H1 (cell line): Measurements from ENCODE around the gene CABP4. TPM values are rescaled to one million over a fixed set of nuclear protein-coding genes. Genes with fewer than 3 reads are reported as not detected.

ENCODE experiments used
- CTCF ChIA-PET: fragments of 300-600 bp; sonication (Branson Sonifier 250); formaldehyde crosslinking; loops from one replicate; lab custom pipeline; 2021; ENCODE audit not compliant: partially characterized antibody; lab: Charles Lee
- POLR2A ChIA-PET: fragments of 300-600 bp; sonication (Branson Sonifier 250); formaldehyde crosslinking; loops from one replicate; lab custom pipeline; 2021; ENCODE audit warnings: inconsistent platforms; ENCODE audit not compliant: partially characterized antibody; lab: Charles Lee
- DNase-seq, 2 experiments: peaks; one replicate each; pipeline versions ENCODE4 v3.0.0 to v3.0.0-alpha.2; 2010 to 2022; ENCODE audit warnings: low spot score in 2 of 2, low read depth in 1 of 2, mixed read lengths in 1 of 2
- FAIRE-seq: peaks from 2 replicates; lab custom pipeline; 2011; peaks lifted over from hg19 to GRCh38; lab: Jason Lieb, UNC
- H2AFZ ChIP-seq: 2 replicates; pipeline ENCODE4 v1.8.1; 2012; ENCODE audit warnings: low read length, inconsistent platforms
- H2AK5ac ChIP-seq: 2 replicates; pipeline ENCODE4 v1.6.1; 2013; ENCODE audit warnings: low read depth, low read length
- H2BK120ac ChIP-seq: replicated peaks from 2 replicates; pipeline ENCODE3; 2013; ENCODE audit warnings: low read depth, low read length, inconsistent platforms
- H2BK12ac ChIP-seq: 2 replicates; pipeline ENCODE4 v1.6.1; 2013; ENCODE audit warnings: low read depth, low read length
- H2BK15ac ChIP-seq: 2 replicates; pipeline ENCODE4 v1.6.1; 2013; ENCODE audit warnings: low read length
- H2BK20ac ChIP-seq: 2 replicates; pipeline ENCODE4 v1.6.1; 2013; ENCODE audit warnings: low read length
- H2BK5ac ChIP-seq: 2 replicates; pipeline ENCODE4 v1.6.1; 2013; ENCODE audit warnings: low read depth, low read length
- H3K14ac ChIP-seq: 2 replicates; pipeline ENCODE4 v1.6.1; 2013; ENCODE audit warnings: inconsistent platforms; ENCODE audit not compliant: insufficient read length
- H3K18ac ChIP-seq: 2 replicates; pipeline ENCODE4 v1.6.1; 2013; ENCODE audit warnings: low read length; ENCODE audit errors: extremely low read depth
- H3K23ac ChIP-seq: 2 replicates; pipeline ENCODE4 v1.6.1; 2013; ENCODE audit warnings: inconsistent platforms; ENCODE audit not compliant: insufficient read length
- H3K23me2 ChIP-seq: 2 replicates; pipeline ENCODE4 v1.6.1; 2013; ENCODE audit warnings: low read depth, low read length
- H3K27ac ChIP-seq: 2 replicates; pipeline ENCODE4 v1.6.1; 2011; ENCODE audit warnings: low read depth, low read length, inconsistent platforms
- H3K27me3 ChIP-seq, 4 experiments: replicated peaks in 1 of 4; 1 replicate in 1 of 4; 2 replicates in 3 of 4; pipeline versions ENCODE4 v1.6.1 to v1.8.1; 2011 to 2013; ENCODE audit warnings: low read length in 3 of 4, mild to moderate bottlenecking in 3 of 4, inconsistent platforms in 2 of 4, mixed read lengths in 2 of 4, moderate library complexity in 1 of 4; ENCODE audit not compliant: control insufficient read depth in 3 of 4, insufficient read depth in 3 of 4; ENCODE audit errors: extremely low read depth in 1 of 4
- H3K36me3 ChIP-seq, 4 experiments: 2 replicates each; pipeline versions ENCODE4 v1.6.1 to v1.8.1; 2011 to 2013; ENCODE audit warnings: mild to moderate bottlenecking in 4 of 4, low read length in 3 of 4, moderate library complexity in 2 of 4, control low read depth in 1 of 4, inconsistent platforms in 1 of 4; ENCODE audit not compliant: insufficient read depth in 4 of 4, control insufficient read depth in 2 of 4
- H3K4ac ChIP-seq: replicated peaks from 2 replicates; pipeline ENCODE3; 2013; ENCODE audit warnings: low read length, low read depth, mixed read lengths, inconsistent platforms; ENCODE audit not compliant: insufficient read length
- H3K4me1 ChIP-seq, 4 experiments: replicated peaks in 1 of 4; 1 replicate in 1 of 4; 2 replicates in 3 of 4; pipeline versions ENCODE4 v1.6.1 to v1.8.1; 2011 to 2013; ENCODE audit warnings: low read length in 3 of 4, inconsistent platforms in 2 of 4, mixed read lengths in 1 of 4; ENCODE audit not compliant: insufficient read depth in 4 of 4, control insufficient read depth in 3 of 4
- H3K4me2 ChIP-seq, 2 experiments: 2 replicates each; pipeline versions ENCODE4 v1.6.1 to v1.8.1; 2011 to 2013; ENCODE audit warnings: low read depth in 2 of 2, low read length in 2 of 2, control low read depth in 1 of 2, inconsistent platforms in 1 of 2, mild to moderate bottlenecking in 1 of 2; ENCODE audit not compliant: insufficient read depth in 1 of 2
- H3K4me3 ChIP-seq, 4 experiments: fragments of 200-600, 300-600 bp in 1 of 4; sonication (generic), shearing (Covaris generic), sonication (Bioruptor Twin) in 1 of 4; 2 replicates each; pipeline versions ENCODE4 v1.5.1 to v1.8.1; 2011 to 2016; ENCODE audit warnings: low read length in 4 of 4, low read depth in 3 of 4, control low read depth in 2 of 4, inconsistent platforms in 2 of 4, mild to moderate bottlenecking in 2 of 4, mixed read lengths in 1 of 4, moderate library complexity in 1 of 4; ENCODE audit not compliant: insufficient read depth in 2 of 4; ENCODE audit errors: extremely low read depth in 1 of 4
- H3K56ac ChIP-seq: replicated peaks from 2 replicates; pipeline ENCODE3; 2013; ENCODE audit warnings: low read depth, mild to moderate bottlenecking, mixed read lengths, low read length, inconsistent platforms; ENCODE audit not compliant: insufficient read length
- H3K79me1 ChIP-seq: 2 replicates; pipeline ENCODE4 v1.6.1; 2013; ENCODE audit warnings: low read depth, low read length, control low read depth
- H3K79me2 ChIP-seq, 2 experiments: 2 replicates each; pipeline versions ENCODE4 v1.6.1 to v1.8.1; 2012 to 2013; ENCODE audit warnings: low read length in 2 of 2, mild to moderate bottlenecking in 2 of 2, inconsistent platforms in 1 of 2; ENCODE audit not compliant: insufficient read depth in 2 of 2, control insufficient read depth in 1 of 2
- H3K9ac ChIP-seq, 4 experiments: replicated peaks in 1 of 4; 1 replicate in 1 of 4; 2 replicates in 3 of 4; pipeline versions ENCODE4 v1.6.1 to v1.8.1; 2011 to 2013; ENCODE audit warnings: low read depth in 3 of 4, low read length in 3 of 4, control low read depth in 2 of 4, mild to moderate bottlenecking in 2 of 4, moderate library complexity in 2 of 4, inconsistent platforms in 1 of 4; ENCODE audit errors: extremely low read depth in 1 of 4
- H3K9me3 ChIP-seq, 2 experiments: 2 replicates each; pipeline versions ENCODE4 v1.6.1 to v1.8.1; 2012 to 2013; ENCODE audit warnings: mild to moderate bottlenecking in 2 of 2, moderate library complexity in 2 of 2, control low read depth in 1 of 2, inconsistent platforms in 1 of 2, low read depth in 1 of 2, low read length in 1 of 2, mixed read lengths in 1 of 2; ENCODE audit not compliant: insufficient read depth in 2 of 2
- H4K20me1 ChIP-seq, 2 experiments: replicated peaks in 1 of 2; 2 replicates each; pipeline versions ENCODE3 to v1.8.1; 2011 to 2013; ENCODE audit warnings: inconsistent platforms in 2 of 2, low read length in 2 of 2, mild to moderate bottlenecking in 1 of 2; ENCODE audit not compliant: insufficient read depth in 2 of 2, control insufficient read depth in 1 of 2
- H4K5ac ChIP-seq: 2 replicates; pipeline ENCODE4 v1.6.1; 2013; ENCODE audit warnings: low read length, low read depth, mixed read lengths, inconsistent platforms; ENCODE audit not compliant: insufficient read length
- H4K8ac ChIP-seq: 2 replicates; pipeline ENCODE4 v1.8.0; 2013; ENCODE audit warnings: mild to moderate bottlenecking, moderate library complexity, low read length, inconsistent platforms; ENCODE audit not compliant: insufficient read depth; ENCODE audit errors: extremely low read depth
- H4K91ac ChIP-seq: replicated peaks from 2 replicates; pipeline ENCODE3; 2013; ENCODE audit warnings: low read length, mixed read lengths, inconsistent platforms; ENCODE audit not compliant: insufficient read length
- EZH2 ChIP-seq: fragments of 200-600 bp; sonication (generic); IDR thresholded peaks from 2 replicates; pipeline ENCODE4 v1.7.1; 2012; ENCODE audit warnings: low read depth, mild to moderate bottlenecking, moderate library complexity, low read length, inconsistent platforms; ENCODE audit not compliant: severe bottlenecking
- NRF1 ChIP-seq: IDR thresholded peaks from 2 replicates; pipeline ENCODE4 v1.6.1; 2011; ENCODE audit warnings: mild to moderate bottlenecking, low read depth, low read length, improper control_type of control experiment
- SIRT6 ChIP-seq: IDR thresholded peaks from one replicate; pipeline ENCODE4 v1.7.1; 2012; ENCODE audit warnings: low read length, inconsistent platforms
- TBP ChIP-seq: IDR thresholded peaks from 2 replicates; pipeline ENCODE4 v1.6.1; 2011; ENCODE audit warnings: low read depth, low read length, improper control_type of control experiment
- WGBS, 2 experiments: shearing (Covaris generic) in 1 of 2; methylation state at CpG; one replicate each; pipeline versions ENCODE4 v1.1.6 to v1.1.7; 2013 to 2015; ENCODE audit warnings: low lambda C conversion rate in 2 of 2, mixed read lengths in 2 of 2, inconsistent platforms in 1 of 2, low coverage in 1 of 2, missing lambda C conversion rate in 1 of 2; ENCODE audit not compliant: insufficient replicate concordance in 2 of 2, insufficient coverage in 1 of 2, insufficient read length in 1 of 2; ENCODE audit errors: extremely low coverage in 1 of 2, missing lambda C conversion rate in 1 of 2; 5-methylcytosine and 5-hydroxymethylcytosine counted together
- polyA plus RNA-seq, 7 experiments: library from polyadenylated mRNA; depleted of rRNA in 3 of 7; stranded (reverse) in 5 of 7; unstranded in 2 of 7; fragments of >200 nt in 5 of 7; fragments of 200-250 nt in 2 of 7; gene quantifications; 1 replicate in 5 of 7; 2 replicates in 1 of 7; 4 replicates in 1 of 7; pipeline versions ENCODE4 v1.2.1 to v1.2.3, GENCODE V29; 2011 to 2013; ENCODE audit warnings: missing spikeins in 2 of 7, mixed read lengths in 2 of 7
- total RNA-seq: library from RNA; stranded (reverse); fragmentation: NEBNext Ultra II Directional; extraction: Animal tissue kit (Norgen Biotek cat#: 25700); gene quantifications from 2 replicates; pipeline ENCODE4 v1.2.1, GENCODE V29; 2021
- TF ChIP-seq, protein P1 (sequence below): IDR thresholded peaks from 2 replicates; pipeline ENCODE4 v1.6.1; 2012; ENCODE audit warnings: inconsistent platforms

Gene CABP4
- total and polyA plus RNA-seq, 2 of the 8 experiments (the other 6 are each of a cell fraction or from before 2014, with no cell fraction given) = not detected

DNA sequence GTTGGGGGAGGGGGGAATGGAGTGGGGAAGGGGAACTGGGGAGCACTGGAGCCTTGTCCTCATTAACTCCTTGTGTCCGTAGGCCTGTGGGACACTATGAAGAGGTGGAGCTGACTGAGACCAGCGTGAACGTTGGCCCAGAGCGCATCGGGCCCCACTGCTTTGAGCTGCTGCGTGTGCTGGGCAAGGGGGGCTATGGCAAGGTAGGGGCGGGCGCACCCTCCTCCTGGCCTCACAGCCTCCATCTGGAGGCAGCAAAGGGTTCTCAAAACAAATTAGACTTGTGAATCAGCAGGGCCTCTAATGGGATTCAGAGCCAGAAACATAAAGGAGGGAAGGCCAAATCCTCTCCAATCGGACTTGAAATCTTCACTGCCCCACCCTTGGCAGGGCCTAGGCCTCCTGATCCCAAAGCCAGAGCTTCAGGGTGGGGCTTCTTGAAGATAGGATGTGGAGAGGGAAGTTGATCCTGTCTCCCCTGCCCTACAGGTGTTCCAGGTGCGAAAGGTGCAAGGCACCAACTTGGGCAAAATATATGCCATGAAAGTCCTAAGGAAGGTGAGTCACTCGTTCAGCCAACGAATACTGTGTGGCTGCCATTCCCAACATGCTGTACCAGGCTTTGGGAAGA lies 26.0 kb upstream of the CABP4 start:
- Histone ChIP-seq H3K4me2 (peak overlapping the region; percentile 60 to 96), H3K23ac (no peak overlapping the region), H2BK15ac (no peak overlapping the region), H3K18ac (no peak overlapping the region), H4K20me1 (peaks cover 0 to 1% of the 10 kb centered on the region in 2 experiments), H4K8ac (no peak overlapping the region; the same call in 1 of the 2 replicates), H3K56ac (no peak overlapping the region), H4K5ac (no peak overlapping the region), H2AK5ac (peak overlapping the region; percentile 11; the same call in 1 of the 2 replicates), H3K4ac (no peak overlapping the region), H2BK120ac (no peak overlapping the region), H3K79me2 (peaks cover 0 to 9% of the 10 kb centered on the region in 2 experiments; a peak in 2 of 4 replicates), H3K27ac (peak overlapping the region; percentile 33; the same call in 1 of the 2 replicates), H3K14ac (no peak overlapping the region), H3K23me2 (peaks cover 10% of the 10 kb centered on the region), H2BK12ac (no peak overlapping the region), H4K91ac (no peak overlapping the region), H3K27me3 (no peaks in the 10 kb centered on the region), H3K4me3 (peak overlapping the region; percentile 66 to 98 (median 90)), H3K36me3 (peaks cover 3 to 9% (median 8%) of the 10 kb centered on the region in 4 experiments; a peak in 7 of 8 replicates), H3K9ac (peak overlapping the region in 3 of 4 experiments; percentile 72 to 86 (median 77); a peak in 6 of 7 replicates), H3K9me3 (no peaks in the 10 kb centered on the region), H2AFZ (no peak overlapping the region), H2BK20ac (no peak overlapping the region), H3K4me1 (peaks cover 0 to 12% (median 4%) of the 10 kb centered on the region in 4 experiments; a peak in 6 of 7 replicates), H3K79me1 (peaks cover 5% of the 10 kb centered on the region), H2BK5ac (peak overlapping the region; percentile 66; the same call in 1 of the 2 replicates)
- ChIA-PET POLR2A (interaction anchor here (0.8 to 12.5 kb wide), 10 partner anchors 9 to 41 kb away, joined by 3 to 104 read pairs (median 6); partner anchors contain the start of genes CABP4, CARNS1, PPP1CA and PTPRCAP), CTCF (no interaction called here)
- TF ChIP-seq SIRT6 (no peak), NRF1 (no peak), TBP (no peak), EZH2 (no peak)
- TF ChIP-seq, protein P1, sequence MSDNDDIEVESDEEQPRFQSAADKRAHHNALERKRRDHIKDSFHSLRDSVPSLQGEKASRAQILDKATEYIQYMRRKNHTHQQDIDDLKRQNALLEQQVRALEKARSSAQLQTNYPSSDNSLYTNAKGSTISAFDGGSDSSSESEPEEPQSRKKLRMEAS = no peak
- DNase-seq (no peak), FAIRE-seq (no peak)
- WGBS, 2 experiments = 79% methylated on average over 7 of the region's 12 CpGs; no CpG with 5 or more reads in 1 of the 2 experiments
